K562 (cell line): ENCODE measurements around the gene ANKDD1A. TPM values are rescaled to one million over a fixed set of nuclear protein-coding genes. Genes with fewer than 3 reads are reported as not detected.

Experiments used
- ATAC-seq: fragments of 200-7000 bp; cut with Tn5 transposase; 3 replicates; pipeline ENCODE4 v1.9.1; 2020; ENCODE audit warnings: moderate library complexity
- BruUV-seq: library from RNA; stranded (reverse); fragments of 400-500 nt; replicated peaks from 2 replicates; lab custom pipeline; 2021; lab: Mats Ljungman, UMichigan
- CTCF ChIA-PET: fragments of 300-600 bp; formaldehyde crosslinking; extraction: SDS; loops from one replicate; lab custom pipeline; 2021; ENCODE audit warnings: low intra/inter-chr PET ratio; lab: Yijun Ruan, JAX
- POLR2A ChIA-PET: fragments of 300-600, 350-650 bp; sonication (Branson Sonifier 250); formaldehyde crosslinking; extraction: SDS; loops from one replicate; lab custom pipeline; 2021; ENCODE audit warnings: antibody characterized with exemption, inconsistent platforms; lab: Yijun Ruan, JAX
- DNase-seq, 4 experiments: peaks; one replicate each; pipeline versions ENCODE4 v3.0.0 to v3.0.0-alpha.2; 2011 to 2018; ENCODE audit warnings: low spot score in 3 of 4, mixed read lengths in 3 of 4; ENCODE audit errors: extremely low read depth in 1 of 4
- FAIRE-seq: peaks from 2 replicates; lab custom pipeline; 2011; peaks lifted over from hg19 to GRCh38; lab: Jason Lieb, UNC
- H2AFZ ChIP-seq: 2 replicates; pipeline ENCODE4 v1.6.0; 2011; ENCODE audit warnings: low read depth, low read length, control low read depth, inconsistent platforms
- H3K27ac ChIP-seq: fragments of 200-600 bp; 3 replicates; pipeline ENCODE4 v1.8.0; 2011; ENCODE audit warnings: low read depth, mild to moderate bottlenecking, control low read depth, inconsistent platforms, low read length, moderate library complexity, mixed read lengths; ENCODE audit errors: extremely low read depth
- H3K27me3 ChIP-seq, 2 experiments: fragments of 300-600 bp in 1 of 2; 2 replicates in 1 of 2; 3 replicates in 1 of 2; pipeline versions ENCODE4 v1.6.0 to v1.8.0; 2011; ENCODE audit warnings: inconsistent platforms in 2 of 2, low read length in 2 of 2, mild to moderate bottlenecking in 1 of 2, mixed read lengths in 1 of 2, moderate library complexity in 1 of 2; ENCODE audit not compliant: control insufficient read depth in 2 of 2, insufficient read depth in 2 of 2
- H3K36me3 ChIP-seq: fragments of 300-600 bp; 3 replicates; pipeline ENCODE4 v1.8.0; 2011; ENCODE audit warnings: mild to moderate bottlenecking, low read length, inconsistent platforms; ENCODE audit not compliant: control insufficient read depth, insufficient read depth
- H3K4me1 ChIP-seq, 2 experiments: fragments of 200-600 bp in 1 of 2; replicated peaks in 1 of 2; 2 replicates in 1 of 2; 3 replicates in 1 of 2; pipeline versions ENCODE4 v1.5.1 to v1.8.0; 2011; ENCODE audit warnings: inconsistent platforms in 2 of 2, low read length in 2 of 2, mild to moderate bottlenecking in 1 of 2, mixed read lengths in 1 of 2, moderate library complexity in 1 of 2; ENCODE audit not compliant: control insufficient read depth in 2 of 2, insufficient read depth in 2 of 2
- H3K4me2 ChIP-seq: 2 replicates; pipeline ENCODE4 v1.6.1; 2011; ENCODE audit warnings: low read length, control low read depth, inconsistent platforms, mixed read lengths; ENCODE audit not compliant: insufficient read depth
- H3K4me3 ChIP-seq: fragments of 200-600 bp; sonication (generic), shearing (Covaris generic); 2 replicates; pipeline ENCODE4 v1.5.1; 2016; ENCODE audit warnings: control low read depth, inconsistent platforms
- H3K79me2 ChIP-seq: fragments of 200-600 bp; 3 replicates; pipeline ENCODE4 v1.8.0; 2011; ENCODE audit warnings: low read length, inconsistent platforms; ENCODE audit not compliant: control insufficient read depth, insufficient read depth
- H3K9ac ChIP-seq, 2 experiments: 2 replicates each; pipeline versions ENCODE4 v1.6.0 to v1.6.1; 2011; ENCODE audit warnings: low read depth in 2 of 2, low read length in 2 of 2, control low read depth in 1 of 2, inconsistent platforms in 1 of 2, mild to moderate bottlenecking in 1 of 2, mixed read lengths in 1 of 2; ENCODE audit not compliant: insufficient read depth in 1 of 2
- H3K9me1 ChIP-seq: one replicate; pipeline ENCODE4 v1.6.0; 2011; ENCODE audit warnings: inconsistent platforms, mild to moderate bottlenecking, low read length, moderate library complexity; ENCODE audit not compliant: control insufficient read depth, insufficient read depth
- H3K9me3 ChIP-seq: replicated peaks from 2 replicates; pipeline ENCODE4 v1.5.1; 2011; ENCODE audit warnings: low read depth, low read length, inconsistent platforms; ENCODE audit not compliant: control insufficient read depth, insufficient read depth
- H4K20me1 ChIP-seq: replicated peaks from 2 replicates; pipeline ENCODE4 v1.6.1; 2011; ENCODE audit warnings: low read length, inconsistent platforms, mixed read lengths; ENCODE audit not compliant: control insufficient read depth, insufficient read depth
- ARID1B ChIP-seq: fragments of 450-650 bp; IDR thresholded peaks from 2 replicates; pipeline ENCODE4 v1.6.1; 2016; ENCODE audit warnings: antibody characterized with exemption, mild to moderate bottlenecking, inconsistent platforms
- CEBPG ChIP-seq, 3 experiments: fragments of 200-800 bp in 1 of 3; sonication (Bioruptor generic) in 1 of 3; sonication (generic) in 1 of 3; formaldehyde crosslinking in 1 of 3; IDR thresholded peaks in 2 of 3; conservative IDR thresholded peaks in 1 of 3; 2 replicates each; pipeline versions ENCODE4 v1.6.1 to v1.8.0; 2016 to 2022; ENCODE audit warnings: missing compliant biosample characterization in 2 of 3, missing genetic modification characterization in 2 of 3, mild to moderate bottlenecking in 1 of 3, missing genetic modification reagents in 1 of 3
- GATA2 ChIP-seq: sonication (generic); formaldehyde crosslinking; IDR thresholded peaks from 2 replicates; pipeline ENCODE4 v1.4.0; 2020; ENCODE audit warnings: mild to moderate bottlenecking, missing genetic modification reagents
- MAFF ChIP-seq: IDR thresholded peaks from 2 replicates; pipeline ENCODE4 v1.6.1; 2012; ENCODE audit warnings: low read length, improper control_type of control experiment
- NCOA6 ChIP-seq: fragments of 450-650 bp; IDR thresholded peaks from 2 replicates; pipeline ENCODE4 v1.6.1; 2017; ENCODE audit warnings: mild to moderate bottlenecking
- PML ChIP-seq: IDR thresholded peaks from 2 replicates; pipeline ENCODE4 v1.6.1; 2012; ENCODE audit warnings: low read length, inconsistent platforms
- SREBF1 ChIP-seq: fragments of 150-350 bp; IDR thresholded peaks from 2 replicates; pipeline ENCODE4 v1.6.1; 2014; ENCODE audit warnings: antibody characterized with exemption, low read depth, low read length, borderline replicate concordance
- WHSC1 ChIP-seq: IDR thresholded peaks from one replicate; pipeline ENCODE4 v1.6.1; 2012; ENCODE audit warnings: low read length, control low read depth, inconsistent platforms
- ZNF23 ChIP-seq: fragments of 250-450 bp; sonication (Bioruptor Pico); IDR thresholded peaks from 2 replicates; pipeline ENCODE4 v1.4.0; 2020; ENCODE audit warnings: mild to moderate bottlenecking
- ZNF436 ChIP-seq: fragments of 250-450, 450-650 bp; sonication (Bioruptor Pico); formaldehyde crosslinking; IDR thresholded peaks from 2 replicates; pipeline ENCODE4 v1.7.0; 2020; ENCODE audit warnings: mild to moderate bottlenecking
- WGBS: fragments of 100-300 bp; shearing (Covaris generic); methylation state at CpG from one replicate; pipeline ENCODE4 v1.1.6; 2016; ENCODE audit warnings: low coverage, mixed read lengths; ENCODE audit not compliant: insufficient coverage; ENCODE audit errors: missing lambda C conversion rate; 5-methylcytosine and 5-hydroxymethylcytosine counted together
- in situ Hi-C: fragments of 300-500 bp; cut with MboI; formaldehyde crosslinking; loops from 4 replicates; pipeline ENCODE4 v1.15.0; 2018; ENCODE audit warnings: inconsistent platforms, mixed read lengths
- intact Hi-C: fragments of 100-400 bp; cut with micrococcal nuclease; formaldehyde crosslinking; loops from 2 replicates; pipeline ENCODE4 v1.14.2; 2022
- polyA plus RNA-seq, 8 experiments: library from polyadenylated mRNA; depleted of rRNA in 4 of 8; stranded (reverse) in 5 of 8; unstranded in 3 of 8; fragments of >200 nt; fragmentation: Nextera tagmentation in 2 of 8; fragmentation: Illumina TruSeq in 1 of 8; extraction: Ambion mirVana in 2 of 8; extraction: Trizol in 1 of 8; gene quantifications; 2 replicates each; pipeline versions ENCODE4 v1.2.1 to v1.2.3, GENCODE V29; 2011 to 2014; ENCODE audit warnings: inconsistent platforms in 1 of 8, missing spikeins in 1 of 8
- total RNA-seq, 7 experiments: library from RNA; depleted of rRNA in 6 of 7; stranded (reverse); fragments of >200 nt in 6 of 7; fragmentation: Illumina TruSeq in 2 of 7; extraction: Trizol in 2 of 7; gene quantifications; 2 replicates each; pipeline versions ENCODE4 v1.2.1 to v1.2.3, GENCODE V29; 2011 to 2021; ENCODE audit warnings: low replicate concordance in 1 of 7
- TF ChIP-seq, protein P1 (sequence below): fragments of 250-450 bp; sonication (Bioruptor Pico); IDR thresholded peaks from 2 replicates; pipeline ENCODE4 v1.5.0; 2021; ENCODE audit warnings: mild to moderate bottlenecking, moderate library complexity

Gene ANKDD1A
- total and polyA plus RNA-seq, 9 of the 15 experiments (the other 6 are each of a cell fraction or from before 2014, with no cell fraction given), result 0.08 to 0.80 (median 0.43) TPM

DNA sequence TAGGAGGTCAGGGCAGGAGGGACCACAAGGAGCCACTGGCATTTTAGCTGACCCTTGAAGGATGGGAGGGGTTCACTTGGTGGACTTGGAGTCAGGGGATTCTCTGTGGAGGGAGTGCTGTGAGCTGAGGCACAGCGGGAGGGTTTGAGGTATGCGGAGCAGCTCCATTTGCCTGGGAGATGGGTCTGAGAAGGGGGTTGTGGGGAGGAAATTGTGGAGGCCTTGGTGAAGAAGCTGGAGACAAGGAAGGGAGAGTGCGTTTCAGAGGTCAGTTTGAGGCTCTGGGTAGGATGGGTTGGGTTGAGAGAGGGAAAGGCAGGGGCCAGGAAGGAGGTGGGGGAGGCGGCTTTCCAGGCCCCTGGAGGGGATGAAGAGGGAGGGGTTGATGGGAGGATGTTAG, 49.7 kb upstream of the ANKDD1A start:
- TF ChIP-seq NCOA6, result no peak
- TF ChIP-seq ZNF436, result no peak
- TF ChIP-seq PML, result no peak
- no peak overlapping the region for H3K4me3 ChIP-seq
- no peak for FAIRE-seq
- no TSS peak for BruUV-seq
- no peaks in the 10 kb centered on the region for H3K79me2 ChIP-seq
- no peaks in the 10 kb centered on the region; the same call in 1 of the 2 replicates for H4K20me1 ChIP-seq
- no peak overlapping the region; a peak in 1 of 4 replicates for H3K9ac ChIP-seq
- 93% methylated on average over 3 of the region's 4 CpGs for WGBS
- intact Hi-C loops (no loop called here), in situ Hi-C loops (no loop called here)
- H3K9me3 ChIP-seq, result no peaks in the 10 kb centered on the region
- no peaks in the 10 kb centered on the region for H3K9me1 ChIP-seq
- CTCF ChIA-PET, result no interaction called here
- H3K4me1 ChIP-seq, result 0 out of 5 replicates have a peak, but pooled peaks cover 0 to 4% of the 10 kb centered on the region in 2 experiments
- POLR2A ChIA-PET, result interaction anchor here (0.6 to 1.5 kb wide), 5 partner anchors 11 to 458 kb away, joined by 3 to 4 read pairs (median 3); no protein-coding TSS in a partner anchor
- H2AFZ ChIP-seq, result no peak overlapping the region
- ATAC-seq, result no peak
- H3K4me2 ChIP-seq, result no peak overlapping the region
- DNase-seq, result no peak
- H3K27me3 ChIP-seq, result no peaks in the 10 kb centered on the region
- no peak overlapping the region for H3K27ac ChIP-seq
- peaks cover 40% of the 10 kb centered on the region; the same call in 1 of the 3 replicates for H3K36me3 ChIP-seq

GRCh38 chr15:64862408-64862807, 49.3 kb upstream of the ANKDD1A start:
- ChIA-PET POLR2A (interaction anchor here (0.6 to 1.5 kb wide), 5 partner anchors 11 to 780 kb away, joined by 3 to 4 read pairs (median 3); no protein-coding TSS in a partner anchor), CTCF (no interaction called here)
- 0 out of 5 replicates have a peak, but pooled peaks cover 0 to 3% of the 10 kb centered on the region in 2 experiments for H3K4me1 ChIP-seq
- H2AFZ ChIP-seq, result no peak overlapping the region
- in situ Hi-C loops (no loop called here), intact Hi-C loops (no loop called here)
- ATAC-seq (no peak), DNase-seq (no peak), FAIRE-seq (no peak)
- H3K36me3 ChIP-seq, result peaks cover 40% of the 10 kb centered on the region; the same call in 1 of the 3 replicates
- no peaks in the 10 kb centered on the region for H3K9me1 ChIP-seq
- H3K4me3 ChIP-seq, result no peak overlapping the region
- 93% methylated on average over 1 of the region's 1 CpG for WGBS
- no TSS peak for BruUV-seq
- H3K4me2 ChIP-seq, result no peak overlapping the region
- no peaks in the 10 kb centered on the region for H3K9me3 ChIP-seq
- no peaks in the 10 kb centered on the region for H3K27me3 ChIP-seq
- no peak overlapping the region for H3K27ac ChIP-seq
- no peak overlapping the region; a peak in 1 of 4 replicates for H3K9ac ChIP-seq
- H3K79me2 ChIP-seq, result no peaks in the 10 kb centered on the region
- H4K20me1 ChIP-seq, result no peaks in the 10 kb centered on the region; the same call in 1 of the 2 replicates
- TF ChIP-seq ARID1B (no peak), ZNF23 (CRISPR knock-in tag) (no peak), SREBF1 (no peak), WHSC1 (no peak), MAFF (no peak), GATA2 (CRISPR knock-in tag) (no peak), CEBPG (CRISPR knock-in tag; IDR thresholded peaks at IDR 0.05) (no peak), CEBPG (tag; conservative IDR thresholded peaks at IDR 0.05 in 1 of 2, IDR thresholded peaks at IDR 0.05 in 1 of 2) (no peak)
- TF ChIP-seq, protein P1, sequence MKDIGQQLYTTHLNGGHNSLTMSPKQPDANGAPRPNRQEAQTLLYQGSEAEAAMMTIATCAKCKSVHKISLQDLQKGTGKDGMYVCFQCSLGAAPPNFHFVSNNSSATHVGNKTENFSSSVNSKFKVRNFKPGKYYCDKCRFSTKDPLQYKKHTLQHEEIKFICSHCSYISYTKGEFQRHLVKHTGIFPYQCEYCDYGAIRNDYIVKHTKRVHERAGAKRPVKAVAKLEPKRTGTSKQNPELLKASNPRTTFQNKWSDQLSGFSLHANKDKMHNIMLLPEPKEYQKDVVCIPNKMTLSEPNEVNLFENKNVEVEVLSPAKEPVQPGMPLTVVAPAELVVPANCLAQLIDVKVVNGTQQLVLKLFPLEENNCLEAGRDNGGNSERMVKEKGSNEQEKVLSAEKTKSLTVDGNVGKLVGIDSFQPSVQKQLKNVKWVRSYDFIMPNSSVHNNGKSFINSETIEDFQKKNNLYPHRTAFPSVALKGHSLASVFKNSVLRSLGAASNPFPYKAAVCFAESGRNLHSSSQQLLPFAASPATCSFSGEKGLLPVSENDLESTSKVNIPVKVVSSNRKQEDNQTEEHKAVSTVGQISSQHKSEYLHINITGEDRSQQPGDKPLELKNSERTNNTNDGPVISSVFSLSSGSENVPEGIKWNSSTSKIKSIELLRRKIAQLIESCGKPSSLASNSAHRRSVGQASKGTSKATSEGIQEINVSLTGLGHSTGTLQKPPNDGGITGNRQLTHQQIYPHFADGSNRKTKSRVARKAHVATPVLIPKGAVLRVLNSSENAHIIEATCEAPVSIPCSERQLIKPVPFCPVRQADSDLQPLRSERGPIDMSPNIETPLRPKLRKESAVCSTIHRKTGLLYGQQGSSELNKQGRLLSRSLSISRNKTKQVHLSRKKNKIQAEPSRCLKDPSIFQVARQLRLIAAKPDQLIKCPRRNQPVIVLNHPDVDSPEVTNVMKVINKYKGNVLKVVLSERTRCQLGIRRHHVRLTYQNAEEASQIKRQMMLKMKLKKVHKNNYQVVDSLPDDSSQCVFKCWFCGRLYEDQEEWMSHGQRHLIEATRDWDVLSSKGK (CRISPR knock-in tag), result no peak
